GM12892 (cell line): Measurements from ENCODE around the gene DLST.

ENCODE experiments used
- POLR2A ChIP-seq: IDR thresholded peaks from 2 replicates; pipeline ENCODE4 v1.6.1; 2011; ENCODE audit warnings: low read depth, low read length, control low read depth
- POLR2AphosphoS5 ChIP-seq: IDR thresholded peaks from 2 replicates; pipeline ENCODE4 v1.6.1; 2011; ENCODE audit warnings: low read depth, low read length, control low read depth
- TAF1 ChIP-seq: IDR thresholded peaks from 2 replicates; pipeline ENCODE4 v1.6.1; 2011; ENCODE audit warnings: low read depth, mild to moderate bottlenecking, control low read depth, low read length, borderline replicate concordance

DNA sequence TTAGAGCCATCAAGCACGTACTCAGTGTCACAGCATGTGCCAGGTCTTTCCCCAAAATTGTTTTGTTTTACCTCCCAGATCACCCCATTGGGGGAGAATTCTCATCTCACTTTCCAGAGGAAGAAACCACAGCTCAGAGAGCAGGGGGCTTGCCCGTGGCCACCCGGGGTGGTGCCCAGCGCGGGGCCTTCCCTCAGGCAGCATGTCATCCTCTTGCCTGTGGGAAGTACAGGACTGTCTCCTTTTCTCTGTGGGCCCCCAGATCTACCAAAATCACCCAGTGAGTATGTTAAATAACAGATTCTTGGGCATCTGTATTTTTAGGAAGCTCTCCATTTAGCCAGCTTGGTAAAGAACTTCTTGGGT, 35.4 kb downstream of the DLST start:
- TF ChIP-seq POLR2AphosphoS5 (no peak), TAF1 (no peak), POLR2A (no peak)
